WTC11 (cell line): Measurements from ENCODE around the gene RPTOR. TPM values are rescaled to one million over a fixed set of nuclear protein-coding genes. Genes with fewer than 3 reads are reported as not detected.

Experiments
- ATAC-seq: fragments of 200-7000 bp; cut with Tn5 transposase; 2 replicates; pipeline ENCODE4 v1.10.0; 2021; ENCODE audit warnings: mild to moderate bottlenecking, moderate library complexity
- CTCF ChIA-PET: fragments of 300-600 bp; sonication (Branson Sonifier 250); formaldehyde crosslinking; loops from one replicate; lab custom pipeline; 2021; ENCODE audit warnings: antibody characterized with exemption; lab: Charles Lee
- POLR2A ChIA-PET: fragments of 350-600 bp; sonication (Branson Sonifier 250); formaldehyde crosslinking; loops from one replicate; lab custom pipeline; 2021; ENCODE audit warnings: antibody characterized with exemption; lab: Charles Lee
- DNase-seq: peaks from one replicate; pipeline ENCODE4 v3.0.0; 2021; ENCODE audit warnings: low spot score
- H3K27ac Mint-ChIP-seq: 2 replicates; pipeline ENCODE4 v1.8.0; 2021; ENCODE audit warnings: mixed read lengths
- H3K27me3 Mint-ChIP-seq: 2 replicates; pipeline ENCODE4 v1.8.0; 2021; ENCODE audit warnings: low read depth, mild to moderate bottlenecking, moderate library complexity, mixed read lengths
- H3K36me3 Mint-ChIP-seq: 2 replicates; pipeline ENCODE4 v1.8.0; 2021; ENCODE audit warnings: mixed read lengths
- H3K4me1 Mint-ChIP-seq: 2 replicates; pipeline ENCODE4 v1.8.0; 2022; ENCODE audit warnings: mixed read lengths
- H3K4me3 Mint-ChIP-seq: 2 replicates; pipeline ENCODE4 v1.8.0; 2021; ENCODE audit warnings: mild to moderate bottlenecking, moderate library complexity, mixed read lengths
- H3K9me3 Mint-ChIP-seq: 2 replicates; pipeline ENCODE4 v1.8.0; 2021; ENCODE audit warnings: mixed read lengths
- CREB1 ChIP-seq: sonication (generic); formaldehyde crosslinking; IDR thresholded peaks from 2 replicates; pipeline ENCODE4 v1.8.0; 2023; ENCODE audit warnings: mild to moderate bottlenecking, missing genetic modification reagents
- ELF4 ChIP-seq: sonication (generic); formaldehyde crosslinking; IDR thresholded peaks from 2 replicates; pipeline ENCODE4 v1.8.1; 2022; ENCODE audit warnings: low read depth, mild to moderate bottlenecking, moderate library complexity, missing genetic modification reagents
- GABPB1 ChIP-seq: sonication (generic); formaldehyde crosslinking; IDR thresholded peaks from 2 replicates; pipeline ENCODE4 v1.8.1; 2023; ENCODE audit warnings: mild to moderate bottlenecking, missing genetic modification reagents
- GRHL2 ChIP-seq: fragments of 250-450 bp; sonication (Bioruptor Pico); IDR thresholded peaks from 2 replicates; pipeline ENCODE4 v1.8.0; 2022; ENCODE audit warnings: mild to moderate bottlenecking, moderate library complexity; ENCODE audit not compliant: insufficient replicate concordance, severe bottlenecking
- MXD4 ChIP-seq: fragments of 250-450 bp; sonication (Bioruptor Pico); IDR thresholded peaks from 2 replicates; pipeline ENCODE4 v1.8.0; 2021; ENCODE audit warnings: mild to moderate bottlenecking, moderate library complexity, borderline replicate concordance
- NR1H2 ChIP-seq: sonication (generic); formaldehyde crosslinking; IDR thresholded peaks from 2 replicates; pipeline ENCODE4 v1.9.0; 2021; ENCODE audit warnings: mild to moderate bottlenecking, moderate library complexity, missing genetic modification reagents
- ZNF121 ChIP-seq: sonication (generic); formaldehyde crosslinking; IDR thresholded peaks from 2 replicates; pipeline ENCODE4 v1.8.0; 2023; ENCODE audit warnings: missing genetic modification reagents
- total RNA-seq: library from RNA; stranded (reverse); gene quantifications from 3 replicates; pipeline ENCODE4 v1.2.3, GENCODE V29; 2021
- TF ChIP-seq, protein P1 (sequence below): sonication (generic); formaldehyde crosslinking; IDR thresholded peaks from 2 replicates; pipeline ENCODE4 v1.8.1; 2023; ENCODE audit warnings: mild to moderate bottlenecking, missing genetic modification reagents, moderate library complexity
- TF ChIP-seq, protein P2 (sequence below): sonication (generic); formaldehyde crosslinking; IDR thresholded peaks from 2 replicates; pipeline ENCODE4 v1.8.1; 2022; ENCODE audit warnings: low read depth, mild to moderate bottlenecking, moderate library complexity, missing genetic modification reagents, borderline replicate concordance
- TF ChIP-seq, protein P3 (sequence below): sonication (generic); formaldehyde crosslinking; IDR thresholded peaks from 2 replicates; pipeline ENCODE4 v1.8.0; 2022; ENCODE audit warnings: mild to moderate bottlenecking, missing genetic modification reagents
- TF ChIP-seq, protein P4 (sequence below): sonication (generic); formaldehyde crosslinking; IDR thresholded peaks from 2 replicates; pipeline ENCODE4 v1.8.1; 2022; ENCODE audit warnings: mild to moderate bottlenecking, moderate library complexity, missing genetic modification reagents
- TF ChIP-seq, protein P5 (sequence below): fragments of 250-450 bp; sonication (Bioruptor Pico); IDR thresholded peaks from 2 replicates; pipeline ENCODE4 v1.8.0; 2021; ENCODE audit warnings: mild to moderate bottlenecking
- TF ChIP-seq, protein P6 (sequence below): fragments of 250-450 bp; sonication (Bioruptor Pico); IDR thresholded peaks from 2 replicates; pipeline ENCODE4 v1.9.0; 2021; ENCODE audit warnings: mild to moderate bottlenecking, borderline replicate concordance

The RPTOR gene
- total RNA-seq, 1 experiment from 2014 or later = 41.0 TPM

DNA sequence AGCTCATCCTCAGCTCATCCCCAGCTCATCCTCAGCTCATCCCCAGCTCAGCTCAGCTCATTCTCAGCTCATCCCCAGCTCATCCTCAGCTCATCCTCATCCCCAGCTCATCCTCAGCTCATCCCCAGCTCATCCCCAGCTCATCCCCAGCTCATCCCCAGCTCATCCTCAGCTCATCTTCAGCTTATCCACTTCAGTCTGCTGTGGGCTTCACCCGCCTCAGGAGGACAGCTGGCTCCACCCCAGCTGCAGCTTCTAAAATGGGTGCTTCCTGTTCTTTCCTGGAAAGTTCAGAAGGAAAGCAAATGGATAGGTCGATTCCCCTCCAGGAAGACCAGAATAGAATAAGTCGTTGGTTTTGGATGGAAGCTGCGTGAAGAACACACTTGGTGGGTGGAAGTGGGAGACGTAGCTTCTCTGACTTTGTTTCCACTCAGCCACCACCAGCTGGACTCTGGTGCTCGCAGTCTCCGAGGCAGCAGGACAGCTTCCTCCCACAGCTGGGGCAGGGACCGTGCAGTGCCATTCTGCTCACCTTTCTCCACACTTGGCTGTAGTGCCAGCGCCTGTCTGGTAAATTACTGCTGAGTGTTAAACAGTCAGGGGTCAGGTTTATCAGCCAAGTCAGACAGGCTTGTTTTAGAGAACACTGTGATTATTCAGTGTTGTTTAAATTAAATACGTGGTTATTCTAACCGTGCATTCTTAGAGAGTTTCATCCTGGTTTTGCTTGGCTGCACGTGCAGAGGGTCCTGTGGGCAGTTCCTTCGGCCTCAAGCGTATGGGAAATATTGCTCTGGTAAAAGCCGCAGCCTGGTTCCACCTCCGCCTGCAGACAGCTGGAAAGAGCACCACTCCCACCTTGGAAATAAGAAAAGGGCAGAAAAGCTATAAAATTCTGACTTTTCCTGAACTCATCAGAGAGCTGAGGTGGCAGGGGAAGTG, 386.0 kb downstream of the RPTOR start:
- ChIA-PET POLR2A (no interaction called here), CTCF (interaction anchor here (0.6 to 3.4 kb wide), 9 partner anchors 28 to 829 kb away, joined by 3 to 19 read pairs (median 4); partner anchors contain the start of gene GAA)
- Mint-ChIP-seq H3K36me3 (no peaks in the 10 kb centered on the region), H3K27ac (no peak overlapping the region), H3K4me3 (no peak overlapping the region), H3K27me3 (peaks cover 44% of the 10 kb centered on the region), H3K9me3 (no peaks in the 10 kb centered on the region), H3K4me1 (peaks cover 19% of the 10 kb centered on the region)
- ATAC-seq (no peak), DNase-seq (no peak)
- TF ChIP-seq, protein P1, sequence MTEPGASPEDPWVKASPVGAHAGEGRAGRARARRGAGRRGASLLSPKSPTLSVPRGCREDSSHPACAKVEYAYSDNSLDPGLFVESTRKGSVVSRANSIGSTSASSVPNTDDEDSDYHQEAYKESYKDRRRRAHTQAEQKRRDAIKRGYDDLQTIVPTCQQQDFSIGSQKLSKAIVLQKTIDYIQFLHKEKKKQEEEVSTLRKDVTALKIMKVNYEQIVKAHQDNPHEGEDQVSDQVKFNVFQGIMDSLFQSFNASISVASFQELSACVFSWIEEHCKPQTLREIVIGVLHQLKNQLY (CRISPR knock-in tag) = no peak
- TF ChIP-seq ZNF121 (CRISPR knock-in tag) = no peak
- no peak for TF ChIP-seq NR1H2 (CRISPR knock-in tag)
- no peak for TF ChIP-seq ELF4 (CRISPR knock-in tag)
- TF ChIP-seq GABPB1 = no peak
- no peak for TF ChIP-seq CREB1 (CRISPR knock-in tag)
- TF ChIP-seq, protein P2, sequence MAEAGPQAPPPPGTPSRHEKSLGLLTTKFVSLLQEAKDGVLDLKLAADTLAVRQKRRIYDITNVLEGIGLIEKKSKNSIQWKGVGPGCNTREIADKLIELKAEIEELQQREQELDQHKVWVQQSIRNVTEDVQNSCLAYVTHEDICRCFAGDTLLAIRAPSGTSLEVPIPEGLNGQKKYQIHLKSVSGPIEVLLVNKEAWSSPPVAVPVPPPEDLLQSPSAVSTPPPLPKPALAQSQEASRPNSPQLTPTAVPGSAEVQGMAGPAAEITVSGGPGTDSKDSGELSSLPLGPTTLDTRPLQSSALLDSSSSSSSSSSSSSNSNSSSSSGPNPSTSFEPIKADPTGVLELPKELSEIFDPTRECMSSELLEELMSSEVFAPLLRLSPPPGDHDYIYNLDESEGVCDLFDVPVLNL = no peak
- TF ChIP-seq, protein P3, sequence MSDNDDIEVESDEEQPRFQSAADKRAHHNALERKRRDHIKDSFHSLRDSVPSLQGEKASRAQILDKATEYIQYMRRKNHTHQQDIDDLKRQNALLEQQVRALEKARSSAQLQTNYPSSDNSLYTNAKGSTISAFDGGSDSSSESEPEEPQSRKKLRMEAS = no peak
- no peak for TF ChIP-seq GRHL2 (CRISPR knock-in tag)
- TF ChIP-seq, protein P4, sequence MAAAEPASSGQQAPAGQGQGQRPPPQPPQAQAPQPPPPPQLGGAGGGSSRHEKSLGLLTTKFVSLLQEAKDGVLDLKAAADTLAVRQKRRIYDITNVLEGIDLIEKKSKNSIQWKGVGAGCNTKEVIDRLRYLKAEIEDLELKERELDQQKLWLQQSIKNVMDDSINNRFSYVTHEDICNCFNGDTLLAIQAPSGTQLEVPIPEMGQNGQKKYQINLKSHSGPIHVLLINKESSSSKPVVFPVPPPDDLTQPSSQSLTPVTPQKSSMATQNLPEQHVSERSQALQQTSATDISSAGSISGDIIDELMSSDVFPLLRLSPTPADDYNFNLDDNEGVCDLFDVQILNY (CRISPR knock-in tag) = no peak
- TF ChIP-seq, protein P5, sequence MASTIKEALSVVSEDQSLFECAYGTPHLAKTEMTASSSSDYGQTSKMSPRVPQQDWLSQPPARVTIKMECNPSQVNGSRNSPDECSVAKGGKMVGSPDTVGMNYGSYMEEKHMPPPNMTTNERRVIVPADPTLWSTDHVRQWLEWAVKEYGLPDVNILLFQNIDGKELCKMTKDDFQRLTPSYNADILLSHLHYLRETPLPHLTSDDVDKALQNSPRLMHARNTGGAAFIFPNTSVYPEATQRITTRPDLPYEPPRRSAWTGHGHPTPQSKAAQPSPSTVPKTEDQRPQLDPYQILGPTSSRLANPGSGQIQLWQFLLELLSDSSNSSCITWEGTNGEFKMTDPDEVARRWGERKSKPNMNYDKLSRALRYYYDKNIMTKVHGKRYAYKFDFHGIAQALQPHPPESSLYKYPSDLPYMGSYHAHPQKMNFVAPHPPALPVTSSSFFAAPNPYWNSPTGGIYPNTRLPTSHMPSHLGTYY (CRISPR knock-in tag) = no peak
- TF ChIP-seq, protein P6, sequence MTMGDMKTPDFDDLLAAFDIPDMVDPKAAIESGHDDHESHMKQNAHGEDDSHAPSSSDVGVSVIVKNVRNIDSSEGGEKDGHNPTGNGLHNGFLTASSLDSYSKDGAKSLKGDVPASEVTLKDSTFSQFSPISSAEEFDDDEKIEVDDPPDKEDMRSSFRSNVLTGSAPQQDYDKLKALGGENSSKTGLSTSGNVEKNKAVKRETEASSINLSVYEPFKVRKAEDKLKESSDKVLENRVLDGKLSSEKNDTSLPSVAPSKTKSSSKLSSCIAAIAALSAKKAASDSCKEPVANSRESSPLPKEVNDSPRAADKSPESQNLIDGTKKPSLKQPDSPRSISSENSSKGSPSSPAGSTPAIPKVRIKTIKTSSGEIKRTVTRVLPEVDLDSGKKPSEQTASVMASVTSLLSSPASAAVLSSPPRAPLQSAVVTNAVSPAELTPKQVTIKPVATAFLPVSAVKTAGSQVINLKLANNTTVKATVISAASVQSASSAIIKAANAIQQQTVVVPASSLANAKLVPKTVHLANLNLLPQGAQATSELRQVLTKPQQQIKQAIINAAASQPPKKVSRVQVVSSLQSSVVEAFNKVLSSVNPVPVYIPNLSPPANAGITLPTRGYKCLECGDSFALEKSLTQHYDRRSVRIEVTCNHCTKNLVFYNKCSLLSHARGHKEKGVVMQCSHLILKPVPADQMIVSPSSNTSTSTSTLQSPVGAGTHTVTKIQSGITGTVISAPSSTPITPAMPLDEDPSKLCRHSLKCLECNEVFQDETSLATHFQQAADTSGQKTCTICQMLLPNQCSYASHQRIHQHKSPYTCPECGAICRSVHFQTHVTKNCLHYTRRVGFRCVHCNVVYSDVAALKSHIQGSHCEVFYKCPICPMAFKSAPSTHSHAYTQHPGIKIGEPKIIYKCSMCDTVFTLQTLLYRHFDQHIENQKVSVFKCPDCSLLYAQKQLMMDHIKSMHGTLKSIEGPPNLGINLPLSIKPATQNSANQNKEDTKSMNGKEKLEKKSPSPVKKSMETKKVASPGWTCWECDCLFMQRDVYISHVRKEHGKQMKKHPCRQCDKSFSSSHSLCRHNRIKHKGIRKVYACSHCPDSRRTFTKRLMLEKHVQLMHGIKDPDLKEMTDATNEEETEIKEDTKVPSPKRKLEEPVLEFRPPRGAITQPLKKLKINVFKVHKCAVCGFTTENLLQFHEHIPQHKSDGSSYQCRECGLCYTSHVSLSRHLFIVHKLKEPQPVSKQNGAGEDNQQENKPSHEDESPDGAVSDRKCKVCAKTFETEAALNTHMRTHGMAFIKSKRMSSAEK = no peak
- TF ChIP-seq MXD4 = no peak
- TF ChIP-seq, all 79 proteins: peak for 0
